HepG2 (cell line): Measurements from ENCODE around the gene RPGR. TPM values are rescaled to one million over a fixed set of nuclear protein-coding genes. Genes with fewer than 3 reads are reported as not detected.
A peak's percentile ranks its signal among the peaks of the same experiment; 100 is the strongest.

ENCODE experiments used
- ATAC-seq: fragments of 200-7000 bp; cut with Tn5 transposase; 3 replicates; pipeline ENCODE4 v1.9.1; 2020; ENCODE audit warnings: mild to moderate bottlenecking, moderate library complexity
- BruUV-seq: library from RNA; stranded (reverse); fragments of 400-500 nt; replicated peaks from 2 replicates; lab custom pipeline; 2021; lab: Mats Ljungman, UMichigan
- CTCF ChIA-PET: fragments of 300-600 bp; formaldehyde crosslinking; extraction: SDS; loops from one replicate; lab custom pipeline; 2021; ENCODE audit warnings: low total read pairs, inconsistent platforms, low intra/inter-chr PET ratio; lab: Yijun Ruan, JAX
- POLR2A ChIA-PET: fragments of 350-600 bp; sonication (Branson Sonifier 250); formaldehyde crosslinking; loops from one replicate; lab custom pipeline; 2020; ENCODE audit warnings: antibody characterized with exemption, inconsistent platforms; lab: Yijun Ruan, JAX
- DNase-seq: peaks from one replicate; pipeline ENCODE4 v3.0.0-alpha.2; 2015; ENCODE audit warnings: low spot score
- FAIRE-seq: peaks from 3 replicates; lab custom pipeline; 2011; peaks lifted over from hg19 to GRCh38; lab: Jason Lieb, UNC
- H2AFZ ChIP-seq: one replicate; pipeline ENCODE4 v1.6.1; 2011; ENCODE audit warnings: low read length, inconsistent platforms
- H3K27ac ChIP-seq: fragments of 300-600 bp; 3 replicates; pipeline ENCODE4 v1.8.0; 2011; ENCODE audit warnings: mixed run types, mild to moderate bottlenecking, mixed read lengths, low read length, inconsistent platforms; ENCODE audit not compliant: insufficient read depth; ENCODE audit errors: extremely low read length
- H3K27me3 ChIP-seq, 2 experiments: fragments of 200-600 bp in 1 of 2; 2 replicates in 1 of 2; 3 replicates in 1 of 2; pipeline versions ENCODE4 v1.6.0 to v1.8.0; 2011; ENCODE audit warnings: low read length in 2 of 2, mild to moderate bottlenecking in 2 of 2, moderate library complexity in 2 of 2, inconsistent platforms in 1 of 2; ENCODE audit not compliant: insufficient read depth in 2 of 2, control insufficient read depth in 1 of 2
- H3K36me3 ChIP-seq, 2 experiments: fragments of 200-600 bp in 1 of 2; replicated peaks in 1 of 2; 2 replicates in 1 of 2; 3 replicates in 1 of 2; pipeline versions ENCODE4 v1.5.1 to v1.8.0; 2011; ENCODE audit warnings: low read length in 2 of 2, inconsistent platforms in 1 of 2; ENCODE audit not compliant: insufficient read depth in 2 of 2, control insufficient read depth in 1 of 2
- H3K4me1 ChIP-seq: 2 replicates; pipeline ENCODE4 v1.5.1; 2012; ENCODE audit warnings: low read length, inconsistent platforms; ENCODE audit not compliant: insufficient read depth
- H3K4me2 ChIP-seq: 2 replicates; pipeline ENCODE4 v1.6.0; 2011; ENCODE audit warnings: low read depth, low read length, inconsistent platforms
- H3K4me3 ChIP-seq, 3 experiments: fragments of 200-600 bp in 1 of 3; sonication (generic), shearing (Covaris generic) in 1 of 3; replicated peaks in 1 of 3; 2 replicates each; pipeline ENCODE4 v1.5.1; 2011 to 2016; ENCODE audit warnings: low read length in 3 of 3, inconsistent platforms in 2 of 3, low read depth in 2 of 3, mild to moderate bottlenecking in 2 of 3, control low read depth in 1 of 3, mixed read lengths in 1 of 3; ENCODE audit not compliant: insufficient read depth in 1 of 3
- H3K79me2 ChIP-seq: one replicate; pipeline ENCODE4 v1.6.1; 2011; ENCODE audit warnings: low read length, inconsistent platforms; ENCODE audit not compliant: insufficient read depth
- H3K9ac ChIP-seq: 2 replicates; pipeline ENCODE4 v1.6.0; 2011; ENCODE audit warnings: mild to moderate bottlenecking, low read depth, low read length, inconsistent platforms; ENCODE audit not compliant: insufficient read depth
- H3K9me3 ChIP-seq: 2 replicates; pipeline ENCODE4 v1.5.1; 2012; ENCODE audit warnings: mild to moderate bottlenecking, low read length
- H4K20me1 ChIP-seq: 2 replicates; pipeline ENCODE4 v1.6.0; 2011; ENCODE audit warnings: inconsistent platforms, mild to moderate bottlenecking, low read length, moderate library complexity; ENCODE audit not compliant: insufficient read depth
- EP300 ChIP-seq, 3 experiments: sonication (generic) in 1 of 3; formaldehyde crosslinking in 1 of 3; IDR thresholded peaks; 2 replicates each; pipeline versions ENCODE4 v1.5.1 to v1.6.1; 2011 to 2020; ENCODE audit warnings: low read depth in 2 of 3, low read length in 2 of 3, borderline replicate concordance in 1 of 3, improper control_type of control experiment in 1 of 3, mild to moderate bottlenecking in 1 of 3, missing genetic modification reagents in 1 of 3, moderate library complexity in 1 of 3
- HOXD1 ChIP-seq: sonication (generic); formaldehyde crosslinking; IDR thresholded peaks from 2 replicates; pipeline ENCODE4 v1.5.0; 2020; ENCODE audit warnings: missing genetic modification reagents
- TERF1 ChIP-seq: sonication (generic); formaldehyde crosslinking; IDR thresholded peaks from 2 replicates; pipeline ENCODE4 v1.8.0; 2022; ENCODE audit warnings: mild to moderate bottlenecking, missing genetic modification reagents, moderate library complexity
- WGBS: methylation state at CpG from one replicate; pipeline ENCODE4 v1.1.6; 2017; ENCODE audit warnings: low lambda C conversion rate; 5-methylcytosine and 5-hydroxymethylcytosine counted together
- in situ Hi-C: cut with HindIII; loops from 2 replicates; pipeline ENCODE4 v1.10.0; 2017; ENCODE audit warnings: low pct_unique_long_range_greater_than_20kb; ENCODE audit not compliant: extremely low pct_ligation_motif_present
- intact Hi-C: fragments of 100-400 bp; cut with micrococcal nuclease; formaldehyde crosslinking; loops from one replicate; pipeline ENCODE4 v1.10.0; 2022; ENCODE audit not compliant: unreplicated experiment
- polyA plus RNA-seq, 8 experiments: library from polyadenylated mRNA; depleted of rRNA in 3 of 8; stranded (reverse) in 7 of 8; unstranded in 1 of 8; fragments of >200 nt; fragmentation: Illumina TruSeq in 4 of 8; extraction: Trizol in 4 of 8; gene quantifications; 2 replicates each; pipeline versions ENCODE4 v1.2.1 to v1.2.3, GENCODE V29; 2011 to 2016; ENCODE audit warnings: low read depth in 4 of 8, missing spikeins in 1 of 8, mixed read lengths in 1 of 8; ENCODE audit not compliant: insufficient read depth in 1 of 8
- total RNA-seq, 5 experiments: library from RNA; depleted of rRNA; stranded (reverse); fragments of >200 nt; fragmentation: Illumina TruSeq; extraction: Trizol; gene quantifications; 2 replicates each; pipeline ENCODE4 v1.2.3, GENCODE V29; 2016; ENCODE audit warnings: low read depth in 1 of 5
- TF ChIP-seq, protein P1 (sequence below): IDR thresholded peaks from 2 replicates; pipeline ENCODE4 v1.4.0; 2020; ENCODE audit warnings: mild to moderate bottlenecking, missing genetic modification reagents
- TF ChIP-seq, protein P2 (sequence below): sonication (generic); formaldehyde crosslinking; IDR thresholded peaks from 2 replicates; pipeline ENCODE4 v1.5.0; 2020; ENCODE audit warnings: missing genetic modification reagents

Gene RPGR
- total and polyA plus RNA-seq, 2 of the 13 experiments (the other 11 are each of a cell fraction or from before 2014, with no cell fraction given): 2.1 to 12.1 TPM

- TF ChIP-seq, protein P1, sequence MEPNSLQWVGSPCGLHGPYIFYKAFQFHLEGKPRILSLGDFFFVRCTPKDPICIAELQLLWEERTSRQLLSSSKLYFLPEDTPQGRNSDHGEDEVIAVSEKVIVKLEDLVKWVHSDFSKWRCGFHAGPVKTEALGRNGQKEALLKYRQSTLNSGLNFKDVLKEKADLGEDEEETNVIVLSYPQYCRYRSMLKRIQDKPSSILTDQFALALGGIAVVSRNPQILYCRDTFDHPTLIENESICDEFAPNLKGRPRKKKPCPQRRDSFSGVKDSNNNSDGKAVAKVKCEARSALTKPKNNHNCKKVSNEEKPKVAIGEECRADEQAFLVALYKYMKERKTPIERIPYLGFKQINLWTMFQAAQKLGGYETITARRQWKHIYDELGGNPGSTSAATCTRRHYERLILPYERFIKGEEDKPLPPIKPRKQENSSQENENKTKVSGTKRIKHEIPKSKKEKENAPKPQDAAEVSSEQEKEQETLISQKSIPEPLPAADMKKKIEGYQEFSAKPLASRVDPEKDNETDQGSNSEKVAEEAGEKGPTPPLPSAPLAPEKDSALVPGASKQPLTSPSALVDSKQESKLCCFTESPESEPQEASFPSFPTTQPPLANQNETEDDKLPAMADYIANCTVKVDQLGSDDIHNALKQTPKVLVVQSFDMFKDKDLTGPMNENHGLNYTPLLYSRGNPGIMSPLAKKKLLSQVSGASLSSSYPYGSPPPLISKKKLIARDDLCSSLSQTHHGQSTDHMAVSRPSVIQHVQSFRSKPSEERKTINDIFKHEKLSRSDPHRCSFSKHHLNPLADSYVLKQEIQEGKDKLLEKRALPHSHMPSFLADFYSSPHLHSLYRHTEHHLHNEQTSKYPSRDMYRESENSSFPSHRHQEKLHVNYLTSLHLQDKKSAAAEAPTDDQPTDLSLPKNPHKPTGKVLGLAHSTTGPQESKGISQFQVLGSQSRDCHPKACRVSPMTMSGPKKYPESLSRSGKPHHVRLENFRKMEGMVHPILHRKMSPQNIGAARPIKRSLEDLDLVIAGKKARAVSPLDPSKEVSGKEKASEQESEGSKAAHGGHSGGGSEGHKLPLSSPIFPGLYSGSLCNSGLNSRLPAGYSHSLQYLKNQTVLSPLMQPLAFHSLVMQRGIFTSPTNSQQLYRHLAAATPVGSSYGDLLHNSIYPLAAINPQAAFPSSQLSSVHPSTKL (CRISPR knock-in tag): peak; percentile 57
- TF ChIP-seq EP300 (IDR thresholded peaks at IDR 0.05; ENCODE audit: low read depth in 2 of 2, low read length in 2 of 2): peak in 1 of 2 experiments; percentile 24; a peak in 1 of 4 replicates
- no peak for TF ChIP-seq EP300 (CRISPR knock-in tag; IDR thresholded peaks at IDR 0.05; ENCODE audit: borderline replicate concordance)
- TF ChIP-seq TERF1: no peak
- 0 out of 2 replicates have a peak, but pooled peaks have one; percentile 59 for TF ChIP-seq HOXD1 (CRISPR knock-in tag)
Observed at GRCh38 chrX:38277802-38278201, 49.5 kb downstream of the RPGR start (continued).

DNA sequence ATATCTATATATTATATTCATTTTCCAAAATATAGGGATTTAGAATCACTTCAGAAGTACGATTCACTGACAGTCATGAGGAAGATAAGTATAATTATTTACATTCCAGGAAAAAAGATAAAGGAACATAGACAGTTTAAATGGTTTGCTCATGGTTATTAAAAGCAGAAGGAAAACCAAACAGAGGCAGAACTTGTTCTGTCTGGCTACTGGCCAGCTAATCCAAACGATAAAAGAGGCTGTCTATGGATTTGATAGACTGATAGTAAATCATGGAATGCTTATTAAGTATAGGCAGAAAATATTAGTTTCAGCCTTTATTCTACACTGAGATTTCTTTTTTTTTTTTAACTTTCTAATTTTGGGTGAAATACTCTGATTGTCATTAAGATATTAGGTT, 50.2 kb downstream of the RPGR start:
- no peak for DNase-seq
- FAIRE-seq: no peak
- POLR2A ChIA-PET: interaction anchor here (1.0 kb wide), 1 partner anchor 9 kb away, joined by 3 read pairs; no protein-coding TSS in a partner anchor
- intact Hi-C loops: no loop called here
- H3K27me3 ChIP-seq: no peaks in the 10 kb centered on the region
- H4K20me1 ChIP-seq: no peaks in the 10 kb centered on the region
- CTCF ChIA-PET: no interaction called here
- H2AFZ ChIP-seq: no peak overlapping the region
- BruUV-seq: no TSS peak
- WGBS: 63% methylated on average over 2 of the region's 2 CpGs
- TF ChIP-seq EP300 (IDR thresholded peaks at IDR 0.05; ENCODE audit: low read depth in 2 of 2, low read length in 2 of 2) (no peak), EP300 (CRISPR knock-in tag; IDR thresholded peaks at IDR 0.05; ENCODE audit: borderline replicate concordance) (no peak)
- TF ChIP-seq, protein P2, sequence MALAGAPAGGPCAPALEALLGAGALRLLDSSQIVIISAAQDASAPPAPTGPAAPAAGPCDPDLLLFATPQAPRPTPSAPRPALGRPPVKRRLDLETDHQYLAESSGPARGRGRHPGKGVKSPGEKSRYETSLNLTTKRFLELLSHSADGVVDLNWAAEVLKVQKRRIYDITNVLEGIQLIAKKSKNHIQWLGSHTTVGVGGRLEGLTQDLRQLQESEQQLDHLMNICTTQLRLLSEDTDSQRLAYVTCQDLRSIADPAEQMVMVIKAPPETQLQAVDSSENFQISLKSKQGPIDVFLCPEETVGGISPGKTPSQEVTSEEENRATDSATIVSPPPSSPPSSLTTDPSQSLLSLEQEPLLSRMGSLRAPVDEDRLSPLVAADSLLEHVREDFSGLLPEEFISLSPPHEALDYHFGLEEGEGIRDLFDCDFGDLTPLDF (CRISPR knock-in tag): no peak
- TF ChIP-seq, all 625 proteins: peak for 0
- Histone ChIP-seq H3K27ac (no peak overlapping the region), H3K9ac (no peak overlapping the region), H3K9me3 (no peaks in the 10 kb centered on the region), H3K79me2 (no peaks in the 10 kb centered on the region), H3K4me1 (peaks cover 37% of the 10 kb centered on the region), H3K4me3 (no peak overlapping the region), H3K4me2 (no peak overlapping the region), H3K36me3 (no peaks in the 10 kb centered on the region)
- in situ Hi-C loops: no loop called here
- no peak for ATAC-seq
